LNCaP clone FGC (cell line): ENCODE data around the gene GTF2H1.

ENCODE experiments used
- DNase-seq: peaks from one replicate; pipeline ENCODE4 v3.0.0-alpha.2; 2011; ENCODE audit warnings: low read depth
- H3K4me3 ChIP-seq: 2 replicates; pipeline ENCODE4 v1.5.1; 2011; ENCODE audit warnings: mild to moderate bottlenecking, low read depth, low read length, control low read depth
- CTCF ChIP-seq: IDR thresholded peaks from 2 replicates; pipeline ENCODE4 v1.5.1; 2012; ENCODE audit warnings: mild to moderate bottlenecking; ENCODE audit not compliant: control insufficient read depth, insufficient read depth; ENCODE audit errors: extremely low read depth

GTF2H1 gene

GRCh38 chr11:18294862-18295261, 27.5 kb upstream of the GTF2H1 start:
- no peak overlapping the region for H3K4me3 ChIP-seq
- no peak for DNase-seq
- no peak for TF ChIP-seq CTCF

GRCh38 chr11:18295316-18295715, 27.1 kb upstream of the GTF2H1 start:
- no peak for TF ChIP-seq CTCF
- no peak for DNase-seq
- no peak overlapping the region for H3K4me3 ChIP-seq

GRCh38 chr11:18299721-18300120, 22.6 kb upstream of the GTF2H1 start:
- no peak overlapping the region for H3K4me3 ChIP-seq
- no peak for TF ChIP-seq CTCF
- DNase-seq: no peak

DNA sequence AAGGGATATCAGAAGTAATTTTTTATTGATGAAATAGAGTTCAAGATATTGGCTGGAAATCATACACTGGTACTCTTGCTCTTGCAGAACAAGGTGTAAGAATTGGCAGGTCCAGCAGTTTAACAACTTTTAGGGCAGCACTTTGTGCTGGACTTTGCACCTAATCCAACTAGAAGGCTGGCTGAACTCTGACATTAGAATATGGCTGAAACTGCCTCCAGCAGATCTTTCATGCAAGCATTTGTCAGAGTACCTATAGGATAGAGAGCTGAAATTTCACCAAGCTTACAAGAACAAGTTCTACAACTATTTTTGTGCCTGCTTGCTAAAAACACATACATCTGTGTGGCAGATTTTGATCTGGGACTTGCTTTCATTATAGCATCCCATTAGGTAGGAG, 17.6 kb upstream of the GTF2H1 start:
- no peak for DNase-seq
- TF ChIP-seq CTCF: no peak
- no peak overlapping the region for H3K4me3 ChIP-seq

GRCh38 chr11:18307461-18308139, 14.8 kb upstream of the GTF2H1 start:
- no peak overlapping the region for H3K4me3 ChIP-seq
- DNase-seq: no peak
- no peak for TF ChIP-seq CTCF

GRCh38 chr11:18308242-18308641, 14.1 kb upstream of the GTF2H1 start:
- DNase-seq: no peak
- TF ChIP-seq CTCF: no peak
- no peak overlapping the region for H3K4me3 ChIP-seq

GRCh38 chr11:18309691-18310090, 12.7 kb upstream of the GTF2H1 start:
- DNase-seq: no peak
- TF ChIP-seq CTCF: no peak
- H3K4me3 ChIP-seq: no peak overlapping the region
